GM21717 (cell line): ENCODE data around the gene ZNF182.
"Not testable (repeated sequence)": the region's sequence is repeated elsewhere in the genome, so short reads cannot be mapped to it uniquely, and the experiment has no call there.

Source experiments
- ATAC-seq: cut with Tn5 transposase; IDR thresholded peaks from one replicate; pipeline ENCODE4 v1.9.1; 2021; ENCODE audit warnings: mild to moderate bottlenecking, moderate library complexity; ENCODE audit not compliant: unreplicated experiment

The ZNF182 gene

GRCh38 chrX:48002319-48002718 lies 1.5 kb downstream of the ZNF182 start:
- no peak for ATAC-seq

- ATAC-seq: no peak
Observed at GRCh38 chrX:48001260-48001659, 2.5 kb downstream of the ZNF182 start.

- no peak for ATAC-seq
Observed at GRCh38 chrX:47992669-47993068, 11.1 kb downstream of the ZNF182 start.

- no peak for ATAC-seq
Observed at GRCh38 chrX:47992095-47992380, 11.8 kb downstream of the ZNF182 start.

- no peak for ATAC-seq
Observed at GRCh38 chrX:47991263-47992094, 12.3 kb downstream of the ZNF182 start.

GRCh38 chrX:47976254-47977151 lies 27.3 kb downstream of the ZNF182 start:
- no peak for ATAC-seq

GRCh38 chrX:47973235-47973634 lies 30.6 kb downstream of the ZNF182 start:
- ATAC-seq: no peak

- not testable (repeated sequence) for ATAC-seq
Observed at GRCh38 chrX:47965526-47965925, 38.3 kb downstream of the ZNF182 start.

GRCh38 chrX:47961830-47962229 lies 42.0 kb downstream of the ZNF182 start:
- ATAC-seq: not testable (repeated sequence)

GRCh38 chrX:47960406-47960805 lies 43.4 kb downstream of the ZNF182 start:
- no peak for ATAC-seq

- no peak for ATAC-seq
Observed at GRCh38 chrX:47958761-47959342, 44.9 kb downstream of the ZNF182 start.

GRCh38 chrX:47958206-47958605 lies 45.6 kb downstream of the ZNF182 start:
- ATAC-seq: not testable (repeated sequence)

- no peak for ATAC-seq
Observed at GRCh38 chrX:47956016-47956415, 47.8 kb downstream of the ZNF182 start.

GRCh38 chrX:47955295-47955694 lies 48.5 kb downstream of the ZNF182 start:
- not testable (repeated sequence) for ATAC-seq

- ATAC-seq: no peak
Observed at GRCh38 chrX:47941423-47941822, 62.4 kb downstream of the ZNF182 start.

- ATAC-seq: no peak
Observed at GRCh38 chrX:47940448-47940847, 63.3 kb downstream of the ZNF182 start.

GRCh38 chrX:47936940-47937317 lies 66.9 kb downstream of the ZNF182 start:
- ATAC-seq: no peak

GRCh38 chrX:47936224-47936939 lies 67.4 kb downstream of the ZNF182 start:
- no peak for ATAC-seq

GRCh38 chrX:47933946-47934345 lies 69.8 kb downstream of the ZNF182 start:
- ATAC-seq: no peak

GRCh38 chrX:47931970-47932369 lies 71.8 kb downstream of the ZNF182 start:
- ATAC-seq: not testable (repeated sequence)

- ATAC-seq: no peak
Observed at GRCh38 chrX:47927212-47927611, 76.6 kb downstream of the ZNF182 start.
